Stimulated activated CD8-positive, alpha-beta memory T cell treated with anti-CD3 and anti-CD28 coated beads, Interleukin-7, amount 100 ng/mL, for 48 hours (primary cell): ENCODE results near the gene DLEC1.
"Not testable (repeated sequence)": the region's sequence is repeated elsewhere in the genome, so short reads cannot be mapped to it uniquely, and the experiment has no call there.

ENCODE experiments used
- DNase-seq, 2 donors: peaks; one replicate each; pipeline ENCODE4 v3.0.0-alpha.2; 2020; ENCODE audit warnings: low read depth in 1 of 2; ENCODE audit errors: extremely low read depth in 1 of 2

The DLEC1 gene

DNA sequence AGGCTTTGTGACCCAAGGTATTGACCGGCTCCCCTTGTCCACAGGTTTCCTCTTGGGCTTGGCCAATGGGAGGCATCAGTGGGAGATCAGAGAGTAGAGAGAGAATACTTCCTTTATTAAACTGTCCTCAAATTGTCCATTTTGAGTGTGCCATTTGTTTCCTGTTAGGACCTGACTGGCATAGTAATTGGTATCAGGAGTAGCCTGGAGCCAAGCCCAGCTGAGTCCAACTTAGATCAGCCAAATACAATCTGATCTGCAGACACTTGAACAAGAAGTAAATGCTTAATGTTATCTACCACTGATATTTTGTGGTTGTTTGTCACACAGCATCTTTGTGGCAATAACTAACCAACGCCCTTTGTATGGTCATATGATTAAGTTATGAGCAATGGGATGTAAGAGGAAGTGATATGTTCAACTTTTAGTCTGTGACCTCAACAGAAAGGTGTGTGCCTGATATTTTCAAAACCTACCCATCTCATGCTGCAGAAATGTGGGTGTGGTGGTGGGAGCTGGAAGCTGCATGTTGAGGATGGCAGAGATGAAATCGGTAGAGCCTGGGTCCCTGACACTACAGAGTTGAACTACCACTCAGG lies 112.8 kb downstream of the DLEC1 start:
- DNase-seq, result no peak

DNA sequence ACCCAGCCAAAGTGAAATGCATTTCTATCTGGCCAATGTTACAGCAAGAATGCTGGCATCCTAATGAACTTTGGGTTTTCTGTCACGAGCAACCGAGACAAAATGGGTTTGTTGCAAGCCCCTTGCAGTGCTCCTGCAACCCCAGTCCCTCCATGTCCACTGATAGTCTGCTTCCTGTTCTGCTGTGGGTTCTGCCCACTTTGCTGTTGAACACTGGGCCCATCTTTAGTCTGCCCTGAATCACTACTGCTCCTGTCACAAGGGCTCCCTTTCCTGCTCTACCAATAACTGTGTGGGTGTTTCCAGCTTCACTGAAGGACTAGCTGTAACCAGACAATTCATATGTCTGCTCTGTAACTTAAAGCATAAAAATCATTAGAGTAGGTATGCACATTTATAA lies 113.6 kb downstream of the DLEC1 start:
- no peak for DNase-seq

DNA sequence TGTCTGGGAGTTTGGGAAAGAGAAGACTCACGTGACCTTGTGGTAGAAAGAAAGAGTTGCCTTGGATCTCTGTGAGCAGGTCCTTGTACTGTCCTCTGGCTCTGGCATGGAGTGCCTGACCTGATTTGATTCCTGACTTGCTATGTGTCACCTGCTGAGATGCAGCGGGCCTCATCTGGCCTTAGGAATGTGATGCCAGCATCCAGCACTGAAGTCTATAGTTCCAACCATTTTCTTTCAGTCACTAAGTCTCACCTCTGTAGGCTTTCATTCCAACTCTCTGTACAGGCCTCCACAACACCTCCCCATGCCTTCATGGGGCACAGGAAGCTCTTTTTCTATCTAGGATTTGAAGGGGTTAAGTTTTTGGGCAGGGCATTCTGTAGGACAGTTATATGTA lies 114.2 kb downstream of the DLEC1 start:
- DNase-seq, result no peak

DNA sequence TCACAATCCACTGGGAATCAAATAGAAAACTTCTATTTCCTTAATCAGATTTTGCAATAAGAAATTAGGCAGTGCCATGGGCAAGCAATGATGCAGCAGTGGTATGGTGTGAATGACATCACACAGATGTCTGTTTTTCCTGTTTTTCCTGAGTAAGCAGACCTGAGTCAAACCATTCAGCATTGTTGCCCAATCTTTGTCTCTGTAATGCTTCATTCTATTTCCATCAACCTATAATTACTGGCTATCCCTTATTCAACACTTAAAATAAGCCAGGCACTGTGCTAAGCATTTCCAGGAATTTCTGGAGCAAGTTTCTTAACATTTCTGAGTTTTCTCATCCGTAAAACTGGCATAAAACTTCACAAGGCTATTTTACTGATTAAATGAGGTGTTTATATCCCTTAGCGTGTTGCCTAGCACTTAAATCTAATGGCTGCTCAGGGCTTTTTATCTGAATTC lies 115.1 kb downstream of the DLEC1 start:
- no peak for DNase-seq

DNA sequence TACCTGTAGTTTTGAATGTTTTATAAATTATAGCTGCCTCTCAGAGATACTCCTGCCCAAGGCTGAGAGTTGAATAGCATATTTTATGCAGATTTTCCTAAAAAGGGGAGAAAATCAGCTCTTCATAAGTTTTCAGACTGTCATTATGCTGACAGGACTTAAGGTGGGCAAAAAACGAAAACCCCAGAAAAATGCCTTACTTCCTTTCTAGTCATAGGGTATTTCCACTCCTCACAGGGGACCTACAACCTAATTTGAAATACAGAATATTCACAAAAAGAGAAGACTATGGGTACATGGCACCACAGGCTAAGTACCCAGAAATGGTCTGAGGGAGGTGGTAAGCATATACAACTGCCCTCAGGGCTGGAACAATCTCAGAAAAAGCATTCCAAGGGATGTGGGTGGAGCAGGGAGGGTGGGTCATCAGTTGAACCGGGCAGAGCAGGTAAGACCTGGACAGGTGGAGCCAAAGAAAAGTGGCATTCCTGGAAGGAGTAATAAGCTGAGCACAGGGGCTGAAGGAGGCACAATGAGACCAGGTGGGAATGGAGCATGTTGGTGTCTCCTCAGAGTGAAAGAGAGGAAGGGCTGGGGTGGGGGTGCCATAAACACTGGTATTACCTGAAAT lies 115.7 kb downstream of the DLEC1 start:
- DNase-seq, result no peak

DNA sequence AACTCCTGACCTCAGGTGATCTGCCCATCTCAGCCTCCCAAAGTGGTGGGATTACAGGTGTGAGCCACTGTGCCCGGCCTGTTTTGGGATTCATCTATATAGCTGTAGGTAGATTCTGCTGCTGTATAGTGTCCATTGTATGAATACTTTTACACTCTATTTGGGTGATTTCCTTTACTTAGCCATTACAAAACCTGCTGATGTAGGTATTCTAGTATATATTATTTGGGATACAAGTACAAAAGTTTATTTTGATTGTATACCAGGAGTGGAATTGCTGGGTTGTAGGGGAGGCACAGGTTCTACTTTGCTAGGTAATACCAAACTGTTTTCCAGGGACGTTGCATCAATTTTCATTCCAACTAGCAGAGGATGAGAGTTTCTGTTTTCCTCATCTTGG lies 116.8 kb downstream of the DLEC1 start:
- DNase-seq, result no peak

DNA sequence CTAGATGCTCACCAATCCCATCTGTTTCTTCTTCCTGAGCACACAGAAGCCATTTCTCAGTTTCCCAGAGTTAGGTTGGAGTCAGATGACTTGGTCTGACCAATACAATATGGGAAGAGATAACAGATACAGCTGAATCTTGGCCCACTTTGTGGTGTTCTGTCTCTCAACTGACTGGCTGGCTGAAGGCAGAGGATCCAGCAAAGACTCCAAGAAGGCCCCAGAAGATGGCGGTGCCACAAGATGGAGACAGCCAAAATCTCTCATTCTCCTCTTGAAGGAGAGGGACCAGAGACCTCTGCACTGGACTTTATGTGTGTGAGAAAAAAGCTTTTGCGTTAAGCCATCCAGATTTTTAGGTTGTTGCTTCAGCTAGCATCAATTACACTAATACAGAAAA lies 118.1 kb downstream of the DLEC1 start:
- no peak for DNase-seq

DNA sequence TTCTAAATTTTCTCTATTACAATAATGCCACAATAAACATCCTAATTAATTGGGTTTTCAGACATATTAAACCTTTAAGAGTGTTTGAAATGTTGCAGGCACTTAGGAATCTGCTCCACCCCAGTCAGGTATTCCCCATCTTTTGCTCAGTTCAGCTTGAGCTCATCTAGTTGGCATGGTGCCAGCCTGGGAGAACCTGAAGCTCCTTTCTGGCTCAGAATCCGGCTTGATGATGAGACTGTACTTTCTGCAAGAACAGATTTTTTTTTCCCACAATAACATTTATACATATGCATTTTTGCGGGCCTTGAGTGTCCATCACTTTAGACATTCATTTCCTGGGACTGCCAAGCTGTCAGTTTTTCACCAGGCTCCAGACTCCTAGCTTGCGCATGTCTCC lies 118.6 kb downstream of the DLEC1 start:
- no peak for DNase-seq

DNA sequence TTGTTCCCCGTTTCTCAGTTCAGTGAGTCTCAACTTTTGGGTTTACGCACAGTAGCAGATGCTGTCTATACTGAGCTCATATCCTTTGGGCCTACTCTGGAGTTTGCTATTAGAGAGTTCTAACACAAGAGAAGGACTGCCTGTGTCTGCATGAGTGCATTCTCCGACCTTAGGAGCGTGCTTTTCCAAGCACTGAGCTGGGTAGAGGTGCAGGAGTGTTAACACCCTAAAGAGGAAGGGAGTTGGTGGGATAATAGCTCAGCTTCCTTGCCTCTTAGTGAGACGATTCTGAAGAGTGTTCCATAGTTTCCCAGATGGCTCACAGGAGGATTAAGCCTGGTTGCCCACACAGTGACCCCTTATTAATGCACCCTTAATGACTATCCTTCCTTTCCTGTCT lies 119.5 kb downstream of the DLEC1 start:
- no peak for DNase-seq

DNA sequence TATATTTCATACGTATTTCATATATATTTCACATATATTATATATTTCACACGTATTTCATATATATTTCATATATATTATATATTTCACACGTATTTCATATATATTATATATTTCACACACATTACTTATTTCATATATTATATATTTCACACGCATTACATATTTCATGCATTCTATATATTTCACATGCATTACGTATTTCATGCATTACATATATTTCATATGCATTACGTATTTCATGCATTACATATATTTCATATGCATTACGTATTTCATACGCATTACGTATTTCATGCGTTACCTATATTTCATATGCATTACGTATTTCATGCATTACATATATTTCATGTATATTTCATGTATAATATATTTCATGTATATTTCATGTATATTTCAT lies 121.7 kb downstream of the DLEC1 start:
- not testable (repeated sequence) for DNase-seq

DNA sequence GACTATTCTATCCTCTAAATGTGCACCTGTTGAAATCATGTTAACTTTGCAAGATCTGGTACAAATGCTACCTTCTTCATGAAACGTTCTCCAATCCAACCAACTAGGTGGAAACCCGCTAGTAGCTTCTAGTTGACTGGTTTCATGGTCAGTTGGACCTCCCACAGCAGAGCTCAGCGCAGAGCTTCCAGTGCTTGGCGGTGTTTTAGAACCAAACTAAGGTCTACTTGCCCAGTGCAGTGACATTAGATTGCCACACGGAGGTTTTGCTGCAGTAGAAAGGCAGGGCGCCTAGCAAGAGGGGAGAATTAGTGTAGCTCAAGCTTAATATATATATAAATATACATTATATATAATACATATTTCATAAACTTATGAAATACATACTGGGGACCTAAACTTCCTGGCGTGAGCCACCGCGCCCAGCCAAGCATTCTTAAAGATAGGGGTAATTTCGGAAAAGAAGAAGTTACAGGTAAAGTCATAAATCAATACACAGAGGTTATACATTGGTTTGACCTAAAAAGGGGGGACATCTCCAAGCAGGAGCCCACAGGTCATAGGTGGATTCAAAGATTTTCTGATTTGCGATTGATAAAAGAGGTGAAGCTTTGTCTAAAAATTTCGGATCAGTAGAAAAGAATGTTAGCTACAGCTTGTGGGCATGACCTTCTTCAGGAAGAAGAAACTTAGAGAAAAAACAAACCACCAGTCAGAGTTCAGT lies 124.3 kb downstream of the DLEC1 start:
- DNase-seq, result no peak

DNA sequence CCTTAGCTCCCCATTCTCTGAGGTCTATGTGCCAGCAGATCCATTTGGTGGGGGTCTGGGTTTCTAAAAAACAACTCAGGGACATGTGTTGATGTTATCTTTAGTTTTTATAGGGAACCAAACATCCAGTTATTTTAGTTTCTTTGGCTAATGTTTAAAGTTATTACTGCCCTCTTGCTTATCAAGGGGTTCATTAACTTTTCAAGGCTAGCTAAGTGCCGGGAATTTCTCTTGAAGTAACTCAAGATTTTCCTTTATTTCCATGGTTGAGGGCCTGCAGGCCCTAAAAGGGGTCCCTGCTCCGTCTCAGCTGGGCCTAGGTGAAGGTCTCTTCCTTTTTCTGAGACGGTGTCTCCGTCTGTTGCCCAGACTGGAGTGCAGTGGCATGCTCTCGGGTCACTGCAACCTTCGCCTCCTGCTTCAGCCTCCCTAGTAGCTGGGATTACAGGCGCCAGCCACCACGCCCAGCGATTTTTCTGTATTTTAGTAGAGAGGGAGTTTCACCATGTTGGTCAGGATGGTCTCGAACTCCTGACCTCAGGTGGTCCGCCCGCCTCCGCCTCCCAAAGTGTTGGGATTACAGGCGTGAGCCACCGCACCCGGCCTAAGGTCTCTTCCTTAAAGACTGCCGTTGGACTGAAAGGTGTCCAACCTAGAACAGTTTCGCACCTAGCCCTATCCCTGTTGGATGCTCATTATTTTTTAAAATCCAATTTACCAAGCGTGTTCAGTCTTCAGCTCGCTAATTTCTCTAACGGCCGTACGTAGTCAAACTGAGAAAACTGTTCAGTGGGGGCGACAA lies 125.0 kb downstream of the DLEC1 start:
- DNase-seq, result no peak

DNA sequence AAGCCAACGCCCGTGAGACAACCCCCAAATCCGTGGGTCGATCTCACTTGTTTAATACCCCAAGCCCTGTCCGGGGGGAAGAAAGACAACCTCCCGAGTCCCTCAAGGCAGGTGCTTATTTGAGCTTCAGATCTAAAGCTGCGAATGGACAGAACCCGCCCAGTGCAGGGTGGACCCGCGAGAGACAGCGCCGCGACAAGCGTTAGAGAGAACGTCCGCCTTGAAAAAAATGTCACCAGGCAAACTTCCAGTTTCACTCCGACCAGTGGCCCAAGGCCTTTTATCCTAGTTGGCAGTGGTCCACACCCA lies 125.6 kb downstream of the DLEC1 start:
- DNase-seq, result no peak

DNA sequence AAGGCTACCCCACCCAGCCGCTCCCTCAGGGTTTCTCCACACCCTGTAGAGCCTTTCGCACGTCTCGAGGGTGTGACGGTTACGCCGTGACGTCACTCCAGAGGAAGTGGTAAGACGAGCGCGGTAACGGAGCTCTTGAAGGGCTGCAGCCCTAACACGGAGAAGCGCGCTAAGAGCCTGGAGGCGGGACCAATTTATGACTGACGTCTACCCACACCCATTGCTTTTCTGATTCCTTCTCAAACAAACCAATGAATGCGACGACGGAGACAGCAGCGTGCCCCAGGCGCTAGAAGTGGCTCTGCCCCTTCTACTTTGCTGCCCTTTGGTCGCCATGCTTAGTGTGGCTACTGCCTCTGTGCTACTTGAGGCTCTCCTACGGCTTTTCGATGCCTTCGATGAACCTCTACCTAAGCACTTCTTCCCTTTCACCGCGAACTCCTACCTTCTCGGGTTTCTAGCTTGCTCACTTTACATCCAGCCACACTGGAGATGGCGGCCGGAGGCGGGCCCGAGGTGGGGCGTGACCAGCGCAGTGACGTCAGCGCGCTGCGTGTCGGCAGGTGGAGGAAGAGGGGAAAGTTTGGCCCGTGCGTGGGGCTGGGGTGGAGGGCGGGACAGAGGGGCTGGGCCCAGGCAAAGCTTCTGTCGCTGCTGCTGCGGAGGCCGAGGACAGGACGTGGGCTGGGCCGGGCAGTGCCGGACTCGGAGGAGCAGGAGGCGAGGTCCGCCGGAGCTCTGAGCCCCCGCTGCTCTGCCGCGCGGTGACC lies 126.1 kb downstream of the DLEC1 start, which contains the start of gene OXSR1:
OXSR1 (plus strand) TSS at position 586 of the 770 bp plus-strand sequence. CDS start 340 bp downstream, outside the sequence.
- DNase-seq, result peak; percentile 92 to 97

DNA sequence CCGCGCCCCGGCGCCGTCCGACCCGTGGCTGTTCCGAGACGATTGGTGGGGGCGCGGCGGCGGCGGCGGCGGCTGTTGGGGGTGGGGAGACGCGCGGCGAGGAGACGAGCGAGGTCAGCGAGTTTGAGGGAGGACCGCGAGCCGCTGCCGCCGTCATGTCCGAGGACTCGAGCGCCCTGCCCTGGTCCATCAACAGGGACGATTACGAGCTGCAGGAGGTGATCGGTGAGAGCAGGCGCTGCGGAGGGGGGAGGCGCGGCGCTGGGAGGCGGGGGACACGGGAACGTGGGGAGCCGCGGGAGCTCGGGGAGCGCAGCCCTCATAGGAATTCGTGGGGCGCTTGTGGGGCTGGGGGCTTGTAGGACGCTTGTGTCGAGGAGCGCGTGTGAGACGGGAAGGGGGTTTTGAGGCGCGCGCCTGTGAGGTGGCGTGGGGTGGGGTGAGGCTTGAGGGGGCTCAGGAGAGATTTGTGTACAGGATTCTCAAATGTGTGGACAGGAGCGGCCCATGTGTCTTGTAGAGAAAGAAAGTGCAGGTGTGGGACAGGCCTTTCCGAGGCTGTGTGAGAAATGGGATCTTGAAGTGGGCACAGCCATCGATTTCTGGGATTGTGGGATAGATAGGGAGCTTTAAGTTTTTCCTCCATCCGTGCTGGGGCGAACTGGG lies 126.8 kb downstream of the DLEC1 start:
- DNase-seq, result no peak

DNA sequence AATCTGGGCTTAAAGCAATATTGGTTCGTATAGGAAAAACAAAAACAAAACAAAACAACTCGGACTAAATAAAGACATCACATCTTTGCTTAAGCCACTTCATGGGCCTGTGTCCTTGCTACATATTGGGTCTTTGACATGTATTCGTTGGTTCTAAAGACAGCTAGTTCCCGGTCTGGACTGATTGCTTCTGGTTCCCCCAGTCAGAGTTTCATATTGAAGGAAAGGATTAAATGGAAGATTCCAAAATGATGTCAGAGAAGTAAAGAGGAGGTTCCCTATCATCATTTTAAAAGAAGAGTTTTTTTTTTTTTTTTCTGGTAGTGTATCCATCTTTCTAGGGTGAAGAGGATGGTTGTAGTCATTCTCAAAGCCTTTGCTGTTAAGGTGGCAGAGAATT lies 128.6 kb downstream of the DLEC1 start:
- DNase-seq, result no peak

DNA sequence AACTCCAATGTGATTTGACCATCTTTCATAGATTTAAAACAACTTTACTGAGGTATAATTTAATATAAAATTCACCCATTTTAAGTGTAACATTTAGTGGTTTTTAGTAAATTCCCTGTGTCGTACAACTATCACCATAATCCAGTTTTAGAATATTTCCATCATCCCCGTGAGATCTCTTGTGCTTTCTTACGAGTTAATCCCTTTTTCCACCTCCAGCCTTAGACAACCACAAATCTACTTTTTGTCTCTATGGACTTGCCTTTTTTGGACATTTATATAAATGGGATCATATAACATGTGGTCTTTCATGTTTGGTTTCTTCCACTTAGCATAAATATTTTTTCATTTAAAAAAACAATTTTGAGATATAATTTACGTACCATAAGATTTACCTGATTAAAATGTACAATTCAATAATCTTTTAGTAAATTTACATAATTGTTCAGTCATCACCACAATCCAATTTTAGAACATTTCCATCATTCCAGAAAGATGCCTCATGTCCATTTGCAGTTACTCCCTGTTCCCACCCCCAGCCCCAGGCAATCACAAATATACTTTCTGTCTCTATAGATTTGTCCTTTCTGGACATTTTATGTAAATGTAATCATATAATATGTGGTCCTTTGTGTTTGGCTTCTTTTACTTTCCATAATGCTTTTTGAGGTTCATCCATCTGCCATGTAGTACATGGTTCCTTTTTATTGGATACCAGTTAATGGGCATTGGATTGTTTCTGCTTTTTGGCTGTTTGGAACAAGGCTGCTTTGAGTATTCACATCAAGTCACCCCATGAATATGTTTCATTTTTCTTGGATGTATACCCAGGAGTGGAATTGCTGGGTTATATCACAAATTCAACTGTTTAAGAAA lies 129.4 kb downstream of the DLEC1 start:
- no peak for DNase-seq

DNA sequence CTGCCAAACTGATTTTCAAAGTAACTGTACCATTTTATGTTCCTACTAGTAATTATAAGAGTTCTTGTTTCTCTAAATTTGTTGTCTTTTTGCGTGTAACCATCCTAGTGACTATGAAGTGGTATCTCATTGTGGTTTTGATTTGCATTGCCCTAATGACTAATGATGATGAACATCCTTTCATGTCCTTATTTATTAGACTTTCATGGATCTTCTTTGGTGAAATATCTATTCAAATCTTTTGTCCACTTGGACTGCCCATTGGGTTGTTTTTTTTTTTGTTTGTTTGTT lies 130.0 kb downstream of the DLEC1 start:
- no peak for DNase-seq

DNA sequence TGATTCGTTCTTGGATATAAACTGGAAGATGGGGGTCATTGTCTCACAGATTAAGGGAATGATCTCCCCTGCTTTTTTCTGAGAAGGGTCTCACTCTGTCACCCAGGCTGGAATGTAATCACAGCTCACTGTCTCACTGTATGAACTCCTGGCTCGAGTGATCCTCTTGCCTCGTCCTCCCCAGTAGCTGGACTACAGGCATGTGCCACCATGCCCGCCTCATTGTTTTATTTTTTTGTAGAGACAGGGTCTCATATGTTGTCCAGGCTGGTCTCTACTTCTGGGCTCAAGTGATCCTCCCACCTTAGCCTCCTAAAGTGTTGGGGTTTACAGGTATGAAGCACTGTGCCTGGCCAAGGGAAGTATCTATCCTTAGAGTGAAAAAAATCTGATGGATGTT lies 131.7 kb downstream of the DLEC1 start:
- no peak for DNase-seq

DNA sequence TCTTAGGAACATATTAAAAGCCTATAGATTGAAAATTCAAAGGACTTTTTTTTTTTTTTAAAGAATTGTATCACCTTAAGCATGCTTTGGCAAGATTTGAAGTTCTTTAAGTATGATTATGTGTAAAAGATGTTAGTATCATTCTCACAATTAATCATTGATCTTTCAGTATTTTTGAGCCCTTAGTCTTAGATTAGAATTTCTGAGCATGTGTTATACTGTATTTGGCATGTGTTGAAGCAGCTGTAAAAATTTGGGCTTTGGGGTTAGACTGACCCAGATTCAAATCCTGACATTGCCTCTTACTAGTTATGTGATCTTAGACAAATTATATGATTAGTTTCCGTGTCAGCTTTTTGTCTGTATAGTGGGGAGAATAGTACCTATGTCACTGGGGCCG lies 132.6 kb downstream of the DLEC1 start:
- DNase-seq, result no peak
